Vagina (tissue), 2 donors: ENCODE measurements around the gene FAM3B.

Experiments used
- CTCF ChIP-seq, 3 experiments: fragments of 450-650 bp in 2 of 3; fragments of 200-600 bp in 1 of 3; sonication (generic) in 1 of 3; IDR thresholded peaks; one replicate each; pipeline ENCODE4 v1.5.1; 2017 to 2019; ENCODE audit warnings: antibody characterized with exemption in 3 of 3, mild to moderate bottlenecking in 2 of 3, moderate library complexity in 2 of 3
- POLR2A ChIP-seq, 2 donors: fragments of 450-650 bp; IDR thresholded peaks; one replicate each; pipeline ENCODE4 v1.6.1; 2017; ENCODE audit warnings: antibody characterized with exemption in 2 of 2, mild to moderate bottlenecking in 2 of 2, moderate library complexity in 2 of 2
- POLR2AphosphoS5 ChIP-seq, 2 donors: sonication (generic); formaldehyde crosslinking; IDR thresholded peaks; one replicate each; pipeline ENCODE4 v1.9.0; 2017; ENCODE audit warnings: antibody characterized with exemption in 2 of 2, mild to moderate bottlenecking in 2 of 2, low read depth in 1 of 2; ENCODE audit not compliant: insufficient read depth in 1 of 2

GRCh38 chr21:41348434-41348833, 31.8 kb downstream of the FAM3B start:
- TF ChIP-seq POLR2A (IDR thresholded peaks at IDR 0.05) (no peak), CTCF (IDR thresholded peaks at IDR 0.05) (no peak), POLR2AphosphoS5 (IDR thresholded peaks at IDR 0.05; ENCODE audit: insufficient read depth in 1 of 2, low read depth in 1 of 2) (no peak)
